ENCODE measurements around the gene GPR142. TPM values are rescaled to one million over a fixed set of nuclear protein-coding genes. Genes with fewer than 3 reads are reported as not detected.

The GPR142 gene
- total RNA-seq, 1 donor from 2014 or later = not detected

GRCh38 chr17:74407384-74407783 is 40.1 kb downstream of the GPR142 start:
- no peak for TF ChIP-seq CTCF (IDR thresholded peaks at IDR 0.05)
- H3K27ac ChIP-seq = no peak overlapping the region
- H3K36me3 ChIP-seq = no peaks in the 10 kb centered on the region
- no peaks in the 10 kb centered on the region for H3K4me1 ChIP-seq
- H3K27me3 ChIP-seq = no peaks in the 10 kb centered on the region
- intact Hi-C loops (cut with DNase I) = no loop called here
- H3K9me3 ChIP-seq = no peaks in the 10 kb centered on the region
- DNase-seq (ENCODE audit: low spot score in 2 of 2) = no peak
- H3K4me3 ChIP-seq = no peak overlapping the region

GRCh38 chr17:74408262-74408661 is 41.0 kb downstream of the GPR142 start:
- Histone ChIP-seq H3K36me3 (no peaks in the 10 kb centered on the region), H3K27me3 (no peaks in the 10 kb centered on the region), H3K27ac (no peak overlapping the region), H3K4me3 (no peak overlapping the region), H3K9me3 (no peaks in the 10 kb centered on the region), H3K4me1 (no peaks in the 10 kb centered on the region)
- DNase-seq (ENCODE audit: low spot score in 2 of 2) = no peak
- intact Hi-C loops (cut with DNase I) = no loop called here
- peak in 1 of 3 experiments; percentile 5 for TF ChIP-seq CTCF (IDR thresholded peaks at IDR 0.05)

DNA sequence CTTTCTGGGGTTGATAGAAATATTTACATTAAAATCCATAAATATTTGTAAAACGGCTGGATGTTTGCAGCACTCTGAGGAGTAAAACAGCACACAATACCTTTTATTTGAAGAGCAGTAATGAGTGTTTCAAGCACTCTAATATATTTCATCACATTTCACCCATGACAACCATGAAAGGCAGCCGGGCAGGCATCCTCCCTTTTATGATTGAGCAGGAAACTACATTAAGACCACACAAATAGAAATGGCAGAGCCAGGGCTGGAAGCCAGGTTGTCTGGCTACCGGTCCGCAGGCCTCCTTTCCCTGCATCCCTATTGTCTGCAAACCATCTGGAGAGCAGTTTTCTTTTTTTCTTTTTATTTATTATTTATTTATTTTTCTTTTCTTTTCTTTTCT is 41.5 kb downstream of the GPR142 start:
- no peak overlapping the region for H3K4me3 ChIP-seq
- no peak for TF ChIP-seq CTCF (IDR thresholded peaks at IDR 0.05)
- no peaks in the 10 kb centered on the region for H3K9me3 ChIP-seq
- H3K4me1 ChIP-seq = no peaks in the 10 kb centered on the region
- intact Hi-C loops (cut with DNase I) = no loop called here
- H3K27ac ChIP-seq = no peak overlapping the region
- no peaks in the 10 kb centered on the region for H3K36me3 ChIP-seq
- DNase-seq (ENCODE audit: low spot score in 2 of 2) = no peak
- no peaks in the 10 kb centered on the region for H3K27me3 ChIP-seq

DNA sequence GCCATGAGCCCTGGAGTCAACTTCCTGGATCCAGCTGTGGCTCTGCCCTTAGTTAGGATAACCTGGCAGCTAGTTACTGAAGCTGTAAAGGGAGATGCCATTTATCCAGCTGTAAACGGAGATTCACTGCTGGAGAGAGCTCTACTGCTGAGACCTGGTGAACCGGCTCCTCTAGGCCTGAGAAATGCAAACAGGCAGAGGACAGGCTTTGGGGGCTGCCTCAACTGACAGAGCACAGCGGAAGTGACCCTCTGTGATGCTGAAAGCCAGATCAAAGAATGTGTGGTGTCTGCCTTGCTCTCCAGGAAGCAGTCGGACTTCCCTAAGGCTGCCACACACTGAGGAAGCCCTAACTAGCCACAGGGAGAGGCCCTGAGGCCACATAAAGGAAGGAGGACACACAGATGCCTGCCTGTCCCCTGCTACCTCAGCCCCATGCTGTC is 42.7 kb downstream of the GPR142 start:
- no peaks in the 10 kb centered on the region for H3K9me3 ChIP-seq
- no peak for DNase-seq (ENCODE audit: low spot score in 2 of 2)
- H3K36me3 ChIP-seq = no peaks in the 10 kb centered on the region
- no peaks in the 10 kb centered on the region for H3K27me3 ChIP-seq
- no peak for TF ChIP-seq CTCF (IDR thresholded peaks at IDR 0.05)
- H3K27ac ChIP-seq = no peak overlapping the region
- intact Hi-C loops (cut with DNase I) = no loop called here
- H3K4me1 ChIP-seq = no peaks in the 10 kb centered on the region
- no peak overlapping the region for H3K4me3 ChIP-seq

DNA sequence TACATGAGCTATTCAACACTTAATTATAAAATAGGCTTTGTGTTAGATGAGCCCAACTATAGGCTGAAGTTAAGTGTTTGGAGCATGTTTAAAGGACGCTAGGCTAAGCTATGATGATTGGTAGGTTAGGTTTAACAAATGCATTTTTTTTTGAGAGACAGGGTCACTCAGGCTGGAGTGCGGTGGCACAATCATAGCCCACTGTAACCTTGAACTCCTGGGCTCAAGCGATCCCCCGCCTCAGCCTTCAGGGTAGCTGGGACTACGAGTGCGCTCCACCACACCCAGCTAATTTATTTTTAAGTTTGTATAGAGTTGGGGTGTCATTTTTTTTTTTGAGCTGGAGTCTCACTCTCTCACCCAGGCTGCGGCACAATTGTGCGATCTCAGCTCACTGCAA is 45.3 kb downstream of the GPR142 start:
- DNase-seq (ENCODE audit: low spot score in 2 of 2) = no peak
- Histone ChIP-seq H3K27ac (no peak overlapping the region), H3K9me3 (no peaks in the 10 kb centered on the region), H3K4me3 (no peak overlapping the region), H3K36me3 (no peaks in the 10 kb centered on the region), H3K27me3 (no peaks in the 10 kb centered on the region), H3K4me1 (no peaks in the 10 kb centered on the region)
- intact Hi-C loops (cut with DNase I) = no loop called here
- no peak for TF ChIP-seq CTCF (IDR thresholded peaks at IDR 0.05)

GRCh38 chr17:74413491-74413890 is 46.2 kb downstream of the GPR142 start:
- Histone ChIP-seq H3K4me1 (no peaks in the 10 kb centered on the region), H3K36me3 (no peaks in the 10 kb centered on the region), H3K27ac (no peak overlapping the region), H3K9me3 (no peaks in the 10 kb centered on the region), H3K4me3 (no peak overlapping the region), H3K27me3 (no peaks in the 10 kb centered on the region)
- intact Hi-C loops (cut with DNase I) = no loop called here
- no peak for DNase-seq (ENCODE audit: low spot score in 2 of 2)
- TF ChIP-seq CTCF (IDR thresholded peaks at IDR 0.05) = no peak
